Astrocyte (in vitro differentiated cells and primary cell): ENCODE measurements around the gene CD46. TPM values are rescaled to one million over a fixed set of nuclear protein-coding genes. Genes with fewer than 3 reads are reported as not detected.
A peak's percentile ranks its signal among the peaks of the same experiment; 100 is the strongest.
"Not testable (repeated sequence)": the region's sequence is repeated elsewhere in the genome, so short reads cannot be mapped to it uniquely, and the experiment has no call there.

ENCODE experiments used
- DNase-seq: peaks from one replicate; pipeline ENCODE4 v3.0.0-alpha.2; 2010; ENCODE audit warnings: low read depth
- FAIRE-seq: peaks from 2 replicates; lab custom pipeline; 2011; peaks lifted over from hg19 to GRCh38; lab: Jason Lieb, UNC
- H2AFZ ChIP-seq: 2 replicates; pipeline ENCODE4 v1.6.0; 2012; ENCODE audit warnings: low read depth, low read length, inconsistent platforms
- H3K27ac ChIP-seq: 2 replicates; pipeline ENCODE4 v1.5.1; 2011; ENCODE audit warnings: low read depth, low read length, inconsistent platforms
- H3K27me3 ChIP-seq: 2 replicates; pipeline ENCODE4 v1.6.0; 2011; ENCODE audit warnings: low read length, inconsistent platforms; ENCODE audit not compliant: insufficient read depth
- H3K36me3 ChIP-seq: 2 replicates; pipeline ENCODE4 v1.5.1; 2011; ENCODE audit warnings: low read length, inconsistent platforms; ENCODE audit not compliant: insufficient read depth
- H3K4me1 ChIP-seq: 2 replicates; pipeline ENCODE4 v1.5.1; 2011; ENCODE audit warnings: low read length, inconsistent platforms; ENCODE audit not compliant: insufficient read depth
- H3K4me2 ChIP-seq: 2 replicates; pipeline ENCODE4 v1.6.0; 2012; ENCODE audit warnings: low read length, inconsistent platforms
- H3K4me3 ChIP-seq: 2 replicates; pipeline ENCODE4 v1.5.1; 2011; ENCODE audit warnings: low read depth, mild to moderate bottlenecking, low read length, inconsistent platforms; ENCODE audit not compliant: insufficient read depth
- H3K79me2 ChIP-seq: 2 replicates; pipeline ENCODE4 v1.6.0; 2012; ENCODE audit warnings: mild to moderate bottlenecking, low read length, inconsistent platforms; ENCODE audit not compliant: insufficient read depth
- H3K9ac ChIP-seq: 2 replicates; pipeline ENCODE4 v1.6.0; 2012; ENCODE audit warnings: mild to moderate bottlenecking, low read length, inconsistent platforms
- H3K9me3 ChIP-seq: 2 replicates; pipeline ENCODE4 v1.5.1; 2012; ENCODE audit warnings: low read depth, mild to moderate bottlenecking, low read length, inconsistent platforms; ENCODE audit not compliant: insufficient read depth
- H4K20me1 ChIP-seq: 2 replicates; pipeline ENCODE4 v1.6.0; 2012; ENCODE audit warnings: low read length, inconsistent platforms; ENCODE audit not compliant: insufficient read depth
- H3K27ac Mint-ChIP-seq: one replicate; pipeline ENCODE4 v1.8.0; 2021; ENCODE audit warnings: mild to moderate bottlenecking, mixed read lengths; ENCODE audit not compliant: unreplicated experiment
- H3K27me3 Mint-ChIP-seq: one replicate; pipeline ENCODE4 v1.8.0; 2021; ENCODE audit warnings: low read depth, mixed read lengths; ENCODE audit not compliant: unreplicated experiment
- H3K36me3 Mint-ChIP-seq: one replicate; pipeline ENCODE4 v1.8.0; 2021; ENCODE audit warnings: low read depth, mixed read lengths; ENCODE audit not compliant: unreplicated experiment
- H3K4me1 Mint-ChIP-seq: one replicate; pipeline ENCODE4 v1.8.0; 2021; ENCODE audit warnings: low read depth, mixed read lengths; ENCODE audit not compliant: unreplicated experiment
- H3K4me3 Mint-ChIP-seq: one replicate; pipeline ENCODE4 v1.8.0; 2021; ENCODE audit warnings: mild to moderate bottlenecking, moderate library complexity, mixed read lengths; ENCODE audit not compliant: unreplicated experiment
- H3K9me3 Mint-ChIP-seq: one replicate; pipeline ENCODE4 v1.8.0; 2021; ENCODE audit warnings: mild to moderate bottlenecking, mixed read lengths; ENCODE audit not compliant: unreplicated experiment
- EZH2 ChIP-seq: IDR thresholded peaks from 2 replicates; pipeline ENCODE4 v1.6.1; 2012; ENCODE audit warnings: mild to moderate bottlenecking, low read length, inconsistent platforms; ENCODE audit not compliant: insufficient read depth
- total RNA-seq: library from RNA; stranded (reverse); gene quantifications from 2 replicates; pipeline ENCODE4 v1.2.1, GENCODE V29; 2021
- TF ChIP-seq, protein P1 (sequence below): IDR thresholded peaks from 2 replicates; pipeline ENCODE4 v1.5.1; 2011; ENCODE audit warnings: low read depth, mild to moderate bottlenecking, inconsistent platforms, low read length, moderate library complexity; ENCODE audit not compliant: insufficient read depth

The CD46 gene
- total RNA-seq, 1 donor from 2014 or later, result 176 TPM

GRCh38 chr1:207713529-207713928 is 38.3 kb upstream of the CD46 start:
- Histone ChIP-seq H3K9ac (no peak overlapping the region), H3K4me3 (no peak overlapping the region), H3K79me2 (no peaks in the 10 kb centered on the region), H3K9me3 (no peaks in the 10 kb centered on the region), H3K36me3 (no peaks in the 10 kb centered on the region), H3K27ac (no peak overlapping the region), H3K4me2 (no peak overlapping the region), H3K27me3 (no peaks in the 10 kb centered on the region), H3K4me1 (no peaks in the 10 kb centered on the region), H2AFZ (no peak overlapping the region), H4K20me1 (no peaks in the 10 kb centered on the region)
- H3K4me1 Mint-ChIP-seq, result peaks cover under 1% of the 10 kb centered on the region
- TF ChIP-seq, protein P1, sequence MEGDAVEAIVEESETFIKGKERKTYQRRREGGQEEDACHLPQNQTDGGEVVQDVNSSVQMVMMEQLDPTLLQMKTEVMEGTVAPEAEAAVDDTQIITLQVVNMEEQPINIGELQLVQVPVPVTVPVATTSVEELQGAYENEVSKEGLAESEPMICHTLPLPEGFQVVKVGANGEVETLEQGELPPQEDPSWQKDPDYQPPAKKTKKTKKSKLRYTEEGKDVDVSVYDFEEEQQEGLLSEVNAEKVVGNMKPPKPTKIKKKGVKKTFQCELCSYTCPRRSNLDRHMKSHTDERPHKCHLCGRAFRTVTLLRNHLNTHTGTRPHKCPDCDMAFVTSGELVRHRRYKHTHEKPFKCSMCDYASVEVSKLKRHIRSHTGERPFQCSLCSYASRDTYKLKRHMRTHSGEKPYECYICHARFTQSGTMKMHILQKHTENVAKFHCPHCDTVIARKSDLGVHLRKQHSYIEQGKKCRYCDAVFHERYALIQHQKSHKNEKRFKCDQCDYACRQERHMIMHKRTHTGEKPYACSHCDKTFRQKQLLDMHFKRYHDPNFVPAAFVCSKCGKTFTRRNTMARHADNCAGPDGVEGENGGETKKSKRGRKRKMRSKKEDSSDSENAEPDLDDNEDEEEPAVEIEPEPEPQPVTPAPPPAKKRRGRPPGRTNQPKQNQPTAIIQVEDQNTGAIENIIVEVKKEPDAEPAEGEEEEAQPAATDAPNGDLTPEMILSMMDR, result no peak
- TF ChIP-seq EZH2, result no peak
- FAIRE-seq (no peak), DNase-seq (no peak)
- H3K27me3 Mint-ChIP-seq, result peaks cover 1% of the 10 kb centered on the region
- no peaks in the 10 kb centered on the region for H3K9me3 Mint-ChIP-seq
- H3K4me3 Mint-ChIP-seq, result no peak overlapping the region
- H3K27ac Mint-ChIP-seq, result no peak overlapping the region
- no peaks in the 10 kb centered on the region for H3K36me3 Mint-ChIP-seq

GRCh38 chr1:207719234-207719633 is 32.6 kb upstream of the CD46 start:
- DNase-seq, result no peak
- Mint-ChIP-seq H3K9me3 (peaks cover 5% of the 10 kb centered on the region), H3K4me1 (no peaks in the 10 kb centered on the region), H3K27me3 (no peaks in the 10 kb centered on the region), H3K4me3 (no peak overlapping the region), H3K36me3 (no peaks in the 10 kb centered on the region), H3K27ac (no peak overlapping the region)
- TF ChIP-seq, protein P1, result no peak
- no peak for TF ChIP-seq EZH2
- Histone ChIP-seq H2AFZ (no peak overlapping the region), H3K4me1 (no peaks in the 10 kb centered on the region), H3K4me2 (no peak overlapping the region), H4K20me1 (no peaks in the 10 kb centered on the region), H3K36me3 (no peaks in the 10 kb centered on the region), H3K27ac (no peak overlapping the region), H3K9ac (no peak overlapping the region), H3K79me2 (no peaks in the 10 kb centered on the region), H3K27me3 (no peaks in the 10 kb centered on the region), H3K9me3 (no peaks in the 10 kb centered on the region), H3K4me3 (no peak overlapping the region)
- no peak for FAIRE-seq

DNA sequence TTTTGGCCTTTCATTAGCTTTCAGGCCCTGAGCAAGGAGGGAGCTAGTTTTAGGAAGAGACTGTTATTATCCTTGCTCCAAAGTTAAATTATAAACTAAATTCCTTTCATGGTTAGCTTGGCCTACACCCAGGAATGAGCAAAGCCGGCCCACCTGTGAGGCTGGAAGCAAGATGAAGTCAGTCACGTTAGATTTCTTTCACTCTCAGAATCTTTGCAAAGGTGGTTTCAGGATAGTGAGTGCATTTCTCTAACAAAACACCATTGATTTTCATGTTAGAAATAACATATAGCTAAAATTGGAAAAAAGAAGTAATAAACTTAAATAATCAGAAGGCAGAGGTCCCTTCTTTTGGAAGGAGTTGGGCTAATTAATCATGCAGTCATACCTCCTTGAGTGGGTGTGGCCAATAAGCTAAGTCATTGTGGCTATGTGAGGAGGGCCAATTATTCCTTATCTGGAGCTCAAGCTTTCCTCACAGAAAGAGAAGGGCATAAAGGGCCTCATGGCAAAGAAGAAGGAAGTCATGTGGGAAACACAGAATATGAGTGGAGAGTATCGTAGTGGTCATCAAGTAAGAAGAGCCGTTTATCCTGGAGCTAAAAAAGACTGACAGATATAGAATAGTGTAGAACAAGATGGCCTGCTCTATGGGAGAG is 23.5 kb upstream of the CD46 start:
- H3K4me1 ChIP-seq, H2AFZ ChIP-seq, H3K4me1 Mint-ChIP-seq, H4K20me1 ChIP-seq, H3K27ac ChIP-seq, H3K9me3 ChIP-seq, H3K27me3 ChIP-seq, H3K36me3 Mint-ChIP-seq, FAIRE-seq, H3K4me2 ChIP-seq, H3K9ac ChIP-seq, H3K4me3 ChIP-seq, H3K27me3 Mint-ChIP-seq, H3K36me3 ChIP-seq, H3K4me3 Mint-ChIP-seq, H3K79me2 ChIP-seq, H3K9me3 Mint-ChIP-seq, DNase-seq: not testable (repeated sequence)
- peak overlapping the region; percentile 20 for H3K27ac Mint-ChIP-seq

GRCh38 chr1:207737503-207738157 is 14.2 kb upstream of the CD46 start:
- not testable (repeated sequence) for H3K9ac ChIP-seq, H3K9me3 Mint-ChIP-seq, H3K27me3 Mint-ChIP-seq, H4K20me1 ChIP-seq, H3K27ac Mint-ChIP-seq, H3K27ac ChIP-seq, H3K4me3 Mint-ChIP-seq, H3K9me3 ChIP-seq, H3K4me3 ChIP-seq, H2AFZ ChIP-seq, H3K4me1 Mint-ChIP-seq, H3K79me2 ChIP-seq, H3K36me3 ChIP-seq, DNase-seq, H3K4me1 ChIP-seq, H3K36me3 Mint-ChIP-seq, H3K4me2 ChIP-seq, FAIRE-seq, H3K27me3 ChIP-seq
